Trophoblast cell (in vitro differentiated cells and primary cell): ENCODE measurements around the gene GNPDA2.

ENCODE experiments used
- DNase-seq, 2 donors: peaks; one replicate each; pipeline ENCODE4 v3.0.0-alpha.2; 2016
- H2AFZ ChIP-seq: 2 replicates; pipeline ENCODE4 v1.6.1; 2013; ENCODE audit warnings: low read length, moderate library complexity, mild to moderate bottlenecking; ENCODE audit not compliant: insufficient read depth, poor library complexity
- H2AK5ac ChIP-seq: 2 replicates; pipeline ENCODE4 v1.6.1; 2013; ENCODE audit warnings: mild to moderate bottlenecking, low read length
- H2BK120ac ChIP-seq: 2 replicates; pipeline ENCODE4 v1.6.1; 2013; ENCODE audit warnings: low read length, mild to moderate bottlenecking, moderate library complexity; ENCODE audit not compliant: insufficient read depth, poor library complexity
- H2BK12ac ChIP-seq: 2 replicates; pipeline ENCODE4 v1.6.1; 2013; ENCODE audit warnings: mild to moderate bottlenecking, low read length, moderate library complexity
- H2BK5ac ChIP-seq: 2 replicates; pipeline ENCODE4 v1.6.1; 2013; ENCODE audit warnings: low read length, low read depth, moderate library complexity, mild to moderate bottlenecking; ENCODE audit not compliant: poor library complexity
- H3K14ac ChIP-seq: 2 replicates; pipeline ENCODE4 v1.6.1; 2013; ENCODE audit warnings: mild to moderate bottlenecking, low read length
- H3K18ac ChIP-seq: 2 replicates; pipeline ENCODE4 v1.6.1; 2013; ENCODE audit warnings: mild to moderate bottlenecking, low read length
- H3K23ac ChIP-seq: 2 replicates; pipeline ENCODE4 v1.6.1; 2013; ENCODE audit warnings: low read length
- H3K27ac ChIP-seq: 2 replicates; pipeline ENCODE4 v1.5.1; 2013; ENCODE audit warnings: low read depth, mild to moderate bottlenecking, inconsistent platforms, low read length, moderate library complexity
- H3K27me3 ChIP-seq: 2 replicates; pipeline ENCODE4 v1.6.1; 2013; ENCODE audit warnings: inconsistent platforms, mild to moderate bottlenecking, low read length, moderate library complexity; ENCODE audit not compliant: insufficient read depth
- H3K36me3 ChIP-seq, 2 experiments: 1 replicate in 1 of 2; 2 replicates in 1 of 2; pipeline ENCODE4 v1.6.1; 2013; ENCODE audit warnings: low read length in 2 of 2, mild to moderate bottlenecking in 2 of 2, moderate library complexity in 1 of 2; ENCODE audit not compliant: insufficient read depth in 2 of 2, control insufficient read depth in 1 of 2
- H3K4ac ChIP-seq: 2 replicates; pipeline ENCODE4 v1.6.1; 2013; ENCODE audit warnings: low read depth, mild to moderate bottlenecking, low read length, moderate library complexity
- H3K4me1 ChIP-seq, 2 experiments: 1 replicate in 1 of 2; 2 replicates in 1 of 2; pipeline ENCODE4 v1.6.1; 2013; ENCODE audit warnings: low read length in 2 of 2, mild to moderate bottlenecking in 2 of 2, moderate library complexity in 1 of 2; ENCODE audit not compliant: insufficient read depth in 2 of 2, control insufficient read depth in 1 of 2
- H3K4me2 ChIP-seq: 2 replicates; pipeline ENCODE4 v1.6.1; 2013; ENCODE audit warnings: inconsistent platforms, mild to moderate bottlenecking, low read length, moderate library complexity
- H3K4me3 ChIP-seq: 2 replicates; pipeline ENCODE4 v1.5.1; 2013; ENCODE audit warnings: mild to moderate bottlenecking, low read depth, low read length, inconsistent platforms
- H3K79me1 ChIP-seq: one replicate; pipeline ENCODE4 v1.6.1; 2013; ENCODE audit warnings: low read length
- H3K79me2 ChIP-seq: 2 replicates; pipeline ENCODE4 v1.6.1; 2013; ENCODE audit warnings: low read length, mild to moderate bottlenecking; ENCODE audit not compliant: control insufficient read depth, insufficient read depth, poor library complexity
- H3K9ac ChIP-seq: 2 replicates; pipeline ENCODE4 v1.6.1; 2013; ENCODE audit warnings: mild to moderate bottlenecking, low read length
- H3K9me3 ChIP-seq: 2 replicates; pipeline ENCODE4 v1.6.1; 2013; ENCODE audit warnings: low read depth, mild to moderate bottlenecking, control low read depth, inconsistent platforms, low read length; ENCODE audit not compliant: insufficient read depth
- H4K12ac ChIP-seq: 2 replicates; pipeline ENCODE4 v1.6.1; 2013; ENCODE audit warnings: low read depth, mild to moderate bottlenecking, low read length, moderate library complexity
- H4K8ac ChIP-seq: 2 replicates; pipeline ENCODE4 v1.6.1; 2013; ENCODE audit warnings: low read depth, mild to moderate bottlenecking, low read length, moderate library complexity
- H4K91ac ChIP-seq: one replicate; pipeline ENCODE4 v1.6.1; 2013; ENCODE audit warnings: low read depth, mild to moderate bottlenecking, low read length, moderate library complexity
- WGBS: extraction: QIAGEN DNeasy Blood & Tissue Kit; methylation state at CpG from one replicate; pipeline ENCODE4 v1.1.7; 2013; ENCODE audit warnings: missing lambda C conversion rate; ENCODE audit not compliant: insufficient read length, insufficient coverage; ENCODE audit errors: extremely low coverage; 5-methylcytosine and 5-hydroxymethylcytosine counted together

The GNPDA2 gene

DNA sequence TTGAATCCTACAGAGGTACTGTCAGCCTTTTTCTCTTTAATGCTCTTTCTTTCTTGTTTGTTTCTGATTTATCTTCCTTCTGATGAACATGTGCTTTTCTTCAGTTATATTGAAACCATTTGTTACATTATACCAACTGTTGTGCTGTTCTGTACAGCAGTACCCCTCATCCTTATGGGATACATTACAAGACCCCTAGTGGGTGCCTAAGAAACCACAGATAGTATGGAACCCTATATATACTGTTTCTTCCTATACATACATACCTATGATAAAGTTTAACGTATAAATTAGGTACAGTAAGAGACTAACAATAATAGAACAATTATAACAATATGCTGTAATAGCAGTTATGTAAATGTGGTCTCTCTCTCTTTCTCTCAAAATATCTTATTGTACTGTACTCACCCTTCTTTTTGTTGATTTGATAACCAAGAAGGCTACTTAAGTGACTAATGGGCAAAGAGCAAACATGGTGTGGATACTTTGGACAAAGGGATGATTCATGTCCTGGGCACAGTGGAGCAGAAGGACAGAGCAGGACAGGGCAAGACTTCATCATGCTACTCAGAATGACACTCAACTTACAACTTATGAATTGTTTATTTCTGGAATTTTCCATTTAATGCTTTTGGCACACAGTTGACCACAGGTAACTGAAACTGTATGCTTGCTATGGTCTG, 64.3 kb downstream of the GNPDA2 start:
- Histone ChIP-seq H3K4ac (no peak overlapping the region), H3K27me3 (no peaks in the 10 kb centered on the region)

DNA sequence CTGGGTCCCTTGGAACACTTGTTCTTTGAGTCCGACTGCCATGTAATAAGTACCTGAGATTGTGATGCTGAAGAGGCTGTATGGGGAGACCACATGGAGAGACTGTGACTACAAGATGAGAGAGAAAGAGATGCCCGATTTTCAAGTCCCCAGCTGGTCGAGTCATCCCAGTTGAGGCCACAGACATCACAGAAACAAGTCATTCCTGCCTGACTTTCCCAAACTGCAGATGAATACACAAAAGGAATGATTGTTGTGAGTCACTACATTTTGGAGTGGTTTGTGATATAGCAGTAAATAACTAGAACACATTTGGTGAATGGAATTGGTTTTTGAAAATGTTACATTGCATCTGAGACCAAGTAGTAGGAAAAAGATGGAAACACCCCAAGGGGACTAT, 66.0 kb downstream of the GNPDA2 start:
- no peak overlapping the region for H3K14ac ChIP-seq
- H4K8ac ChIP-seq, result no peak overlapping the region
- H3K9ac ChIP-seq, result no peak overlapping the region
- H3K4me2 ChIP-seq, result no peak overlapping the region
- H3K18ac ChIP-seq, result no peak overlapping the region
- no peaks in the 10 kb centered on the region for H3K4me1 ChIP-seq
- no peak overlapping the region for H3K4me3 ChIP-seq
- no peak overlapping the region for H2BK5ac ChIP-seq
- H3K36me3 ChIP-seq, result no peaks in the 10 kb centered on the region
- no peak for DNase-seq
- H3K9me3 ChIP-seq, result no peaks in the 10 kb centered on the region
- no peaks in the 10 kb centered on the region for H3K79me1 ChIP-seq
- H3K79me2 ChIP-seq, result no peaks in the 10 kb centered on the region
- no peak overlapping the region for H2BK120ac ChIP-seq
- no peak overlapping the region for H3K27ac ChIP-seq
- H3K27me3 ChIP-seq, result no peaks in the 10 kb centered on the region
- H3K23ac ChIP-seq, result no peak overlapping the region
- no peak overlapping the region for H4K12ac ChIP-seq
- no peak overlapping the region for H2AK5ac ChIP-seq
- H3K4ac ChIP-seq, result no peak overlapping the region
- no peak overlapping the region for H4K91ac ChIP-seq
- no peak overlapping the region for H2BK12ac ChIP-seq
- WGBS, result no CpG with 5 or more reads among the region's 3 CpGs
- H2AFZ ChIP-seq, result no peak overlapping the region

More for the DNA sequence above, 64.3 kb downstream of the GNPDA2 start:
- H3K9ac ChIP-seq, result no peak overlapping the region
- no peaks in the 10 kb centered on the region for H3K79me2 ChIP-seq
- no CpG with 5 or more reads among the region's 1 CpG for WGBS
- no peak overlapping the region for H4K8ac ChIP-seq
- no peak for DNase-seq
- no peak overlapping the region for H4K91ac ChIP-seq
- H2BK12ac ChIP-seq, result no peak overlapping the region
- H2BK5ac ChIP-seq, result no peak overlapping the region
- H3K79me1 ChIP-seq, result no peaks in the 10 kb centered on the region
- H2BK120ac ChIP-seq, result no peak overlapping the region
- no peak overlapping the region for H3K18ac ChIP-seq
- H3K9me3 ChIP-seq, result no peaks in the 10 kb centered on the region
- H3K27ac ChIP-seq, result no peak overlapping the region
- H2AFZ ChIP-seq, result no peak overlapping the region
- no peak overlapping the region for H4K12ac ChIP-seq
- no peak overlapping the region for H3K4me3 ChIP-seq
- no peak overlapping the region for H3K23ac ChIP-seq
- no peaks in the 10 kb centered on the region for H3K4me1 ChIP-seq
- no peak overlapping the region for H3K14ac ChIP-seq
- no peaks in the 10 kb centered on the region for H3K36me3 ChIP-seq
- no peak overlapping the region for H3K4me2 ChIP-seq
- H2AK5ac ChIP-seq, result no peak overlapping the region

DNA sequence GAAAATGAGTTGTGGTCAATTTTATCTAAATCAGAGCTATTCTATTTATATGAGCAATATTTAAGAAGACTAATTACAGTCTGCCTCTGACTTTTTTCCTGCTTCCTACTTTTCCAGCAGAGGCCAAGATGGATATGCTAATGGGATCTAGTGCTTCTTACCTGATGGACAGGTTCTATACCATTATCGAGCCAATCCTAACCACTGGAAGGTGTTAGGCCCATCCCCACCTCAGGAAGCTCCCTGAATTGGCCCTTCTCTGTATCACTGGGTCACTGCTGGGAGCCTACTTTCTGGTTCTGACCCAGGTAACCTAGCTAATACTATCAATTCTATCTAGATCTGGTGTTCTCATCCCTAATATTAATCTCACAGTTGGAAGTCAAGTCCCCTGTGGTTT, 74.4 kb downstream of the GNPDA2 start:
- H2AFZ ChIP-seq, result no peak overlapping the region
- no peak overlapping the region for H2BK120ac ChIP-seq
- H3K27me3 ChIP-seq, result no peaks in the 10 kb centered on the region
- no peaks in the 10 kb centered on the region for H3K9me3 ChIP-seq
- no peaks in the 10 kb centered on the region for H3K79me2 ChIP-seq
- WGBS, result no CpG with 5 or more reads among the region's 1 CpG
- no peak overlapping the region for H3K4ac ChIP-seq
- no peak overlapping the region for H3K18ac ChIP-seq
- H3K23ac ChIP-seq, result no peak overlapping the region
- H3K27ac ChIP-seq, result no peak overlapping the region
- no peak overlapping the region for H2BK12ac ChIP-seq
- no peak overlapping the region for H4K91ac ChIP-seq
- no peak overlapping the region for H3K9ac ChIP-seq
- H2BK5ac ChIP-seq, result no peak overlapping the region
- H3K4me3 ChIP-seq, result no peak overlapping the region
- no peaks in the 10 kb centered on the region for H3K36me3 ChIP-seq
- no peak overlapping the region for H2AK5ac ChIP-seq
- no peak overlapping the region for H4K8ac ChIP-seq
- H4K12ac ChIP-seq, result no peak overlapping the region
- no peaks in the 10 kb centered on the region for H3K4me1 ChIP-seq
- no peak overlapping the region for H3K14ac ChIP-seq
- no peak overlapping the region for H3K4me2 ChIP-seq
- H3K79me1 ChIP-seq, result no peaks in the 10 kb centered on the region
- no peak for DNase-seq
